Measurements from ENCODE around the gene GALNT14. TPM values are rescaled to one million over a fixed set of nuclear protein-coding genes. Genes with fewer than 3 reads are reported as not detected.

The GALNT14 gene
- total RNA-seq, 1 donor from 2014 or later, result 14.4 TPM

DNA sequence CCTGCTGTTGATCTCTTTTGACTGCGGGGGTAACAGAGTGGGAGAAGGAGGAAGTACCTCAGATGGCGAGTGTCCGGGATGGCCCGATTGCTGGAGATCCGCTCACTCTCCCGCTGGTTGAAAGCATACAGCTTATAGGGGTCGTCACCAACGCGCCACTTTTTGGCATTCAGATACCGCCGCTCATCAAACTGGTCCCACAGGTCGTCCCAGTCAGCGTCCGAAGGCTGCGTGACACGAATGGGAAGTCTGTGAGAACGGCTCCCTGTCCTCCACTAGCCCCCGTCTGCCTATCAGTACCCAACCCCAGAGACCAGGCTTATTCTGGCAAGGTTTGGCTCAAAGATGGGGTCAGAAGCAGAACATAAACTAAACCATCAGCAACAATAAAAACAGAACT, 145.5 kb downstream of the GALNT14 start:
- peaks cover 10% of the 10 kb centered on the region for H3K9me3 Mint-ChIP-seq (ENCODE audit: unreplicated experiment)
- H3K4me3 Mint-ChIP-seq (ENCODE audit: unreplicated experiment), result no peak overlapping the region
- H3K27ac Mint-ChIP-seq (ENCODE audit: unreplicated experiment), result no peak overlapping the region
- no peaks in the 10 kb centered on the region for H3K36me3 Mint-ChIP-seq (ENCODE audit: unreplicated experiment)
- no peaks in the 10 kb centered on the region for H3K27me3 Mint-ChIP-seq (ENCODE audit: unreplicated experiment)
- TF ChIP-seq, protein P1, sequence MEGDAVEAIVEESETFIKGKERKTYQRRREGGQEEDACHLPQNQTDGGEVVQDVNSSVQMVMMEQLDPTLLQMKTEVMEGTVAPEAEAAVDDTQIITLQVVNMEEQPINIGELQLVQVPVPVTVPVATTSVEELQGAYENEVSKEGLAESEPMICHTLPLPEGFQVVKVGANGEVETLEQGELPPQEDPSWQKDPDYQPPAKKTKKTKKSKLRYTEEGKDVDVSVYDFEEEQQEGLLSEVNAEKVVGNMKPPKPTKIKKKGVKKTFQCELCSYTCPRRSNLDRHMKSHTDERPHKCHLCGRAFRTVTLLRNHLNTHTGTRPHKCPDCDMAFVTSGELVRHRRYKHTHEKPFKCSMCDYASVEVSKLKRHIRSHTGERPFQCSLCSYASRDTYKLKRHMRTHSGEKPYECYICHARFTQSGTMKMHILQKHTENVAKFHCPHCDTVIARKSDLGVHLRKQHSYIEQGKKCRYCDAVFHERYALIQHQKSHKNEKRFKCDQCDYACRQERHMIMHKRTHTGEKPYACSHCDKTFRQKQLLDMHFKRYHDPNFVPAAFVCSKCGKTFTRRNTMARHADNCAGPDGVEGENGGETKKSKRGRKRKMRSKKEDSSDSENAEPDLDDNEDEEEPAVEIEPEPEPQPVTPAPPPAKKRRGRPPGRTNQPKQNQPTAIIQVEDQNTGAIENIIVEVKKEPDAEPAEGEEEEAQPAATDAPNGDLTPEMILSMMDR (IDR thresholded peaks at IDR 0.05; ENCODE audit: partially characterized antibody, unreplicated experiment), result no peak
- DNase-seq, result no peak
- peaks cover 33% of the 10 kb centered on the region for H3K4me1 Mint-ChIP-seq (ENCODE audit: low read depth, unreplicated experiment)

DNA sequence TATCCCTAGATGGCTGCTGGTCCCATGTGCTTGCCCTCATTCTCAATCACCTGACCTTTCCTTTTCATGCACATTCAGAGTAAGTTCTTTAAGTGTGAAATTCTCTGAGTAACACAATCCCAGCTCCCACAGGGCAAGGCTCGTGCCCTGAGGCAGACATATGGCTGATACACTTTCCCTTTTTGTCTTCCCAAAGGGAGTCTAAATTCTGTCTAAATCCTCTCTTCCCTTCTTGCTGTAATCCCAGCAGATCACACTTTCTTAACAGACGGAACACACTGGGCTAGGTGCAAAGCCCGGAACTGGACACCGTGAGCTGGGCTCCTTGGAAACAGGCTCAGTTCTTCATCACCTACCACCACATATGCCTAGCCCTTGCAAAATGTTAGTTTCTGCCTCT, 147.6 kb downstream of the GALNT14 start:
- Mint-ChIP-seq H3K4me3 (ENCODE audit: unreplicated experiment) (no peak overlapping the region), H3K4me1 (ENCODE audit: low read depth, unreplicated experiment) (peaks cover 41% of the 10 kb centered on the region), H3K9me3 (ENCODE audit: unreplicated experiment) (peaks cover 12% of the 10 kb centered on the region), H3K36me3 (ENCODE audit: unreplicated experiment) (no peaks in the 10 kb centered on the region), H3K27me3 (ENCODE audit: unreplicated experiment) (no peaks in the 10 kb centered on the region), H3K27ac (ENCODE audit: unreplicated experiment) (peak overlapping the region; percentile 85)
- DNase-seq, result peak; percentile 35
- TF ChIP-seq, protein P1 (IDR thresholded peaks at IDR 0.05; ENCODE audit: partially characterized antibody, unreplicated experiment), result no peak

DNA sequence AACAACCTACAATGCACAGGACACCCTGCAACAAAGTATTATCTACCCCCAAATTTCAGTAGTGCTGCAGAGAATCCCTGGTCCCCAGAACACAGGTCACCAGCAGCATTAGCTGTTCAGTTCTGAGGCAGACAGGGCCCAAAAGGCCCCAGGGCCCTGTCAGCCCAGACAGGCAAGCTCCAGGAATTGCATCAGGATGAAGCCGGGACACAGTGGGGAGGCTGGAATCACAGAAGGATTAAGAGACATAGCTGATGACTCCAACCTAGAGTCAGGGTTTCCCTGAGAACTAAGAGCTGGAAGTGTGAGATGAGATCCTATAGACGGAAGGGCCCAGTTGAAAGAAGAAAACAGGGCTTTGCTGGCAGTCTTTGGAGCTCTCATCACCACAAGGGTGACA, 148.1 kb downstream of the GALNT14 start:
- H3K27ac Mint-ChIP-seq (ENCODE audit: unreplicated experiment), result peak overlapping the region; percentile 8
- no peaks in the 10 kb centered on the region for H3K36me3 Mint-ChIP-seq (ENCODE audit: unreplicated experiment)
- TF ChIP-seq, protein P1 (IDR thresholded peaks at IDR 0.05; ENCODE audit: partially characterized antibody, unreplicated experiment), result no peak
- no peak overlapping the region for H3K4me3 Mint-ChIP-seq (ENCODE audit: unreplicated experiment)
- H3K4me1 Mint-ChIP-seq (ENCODE audit: low read depth, unreplicated experiment), result peaks cover 43% of the 10 kb centered on the region
- no peak for DNase-seq
- peaks cover 12% of the 10 kb centered on the region for H3K9me3 Mint-ChIP-seq (ENCODE audit: unreplicated experiment)
- H3K27me3 Mint-ChIP-seq (ENCODE audit: unreplicated experiment), result no peaks in the 10 kb centered on the region

DNA sequence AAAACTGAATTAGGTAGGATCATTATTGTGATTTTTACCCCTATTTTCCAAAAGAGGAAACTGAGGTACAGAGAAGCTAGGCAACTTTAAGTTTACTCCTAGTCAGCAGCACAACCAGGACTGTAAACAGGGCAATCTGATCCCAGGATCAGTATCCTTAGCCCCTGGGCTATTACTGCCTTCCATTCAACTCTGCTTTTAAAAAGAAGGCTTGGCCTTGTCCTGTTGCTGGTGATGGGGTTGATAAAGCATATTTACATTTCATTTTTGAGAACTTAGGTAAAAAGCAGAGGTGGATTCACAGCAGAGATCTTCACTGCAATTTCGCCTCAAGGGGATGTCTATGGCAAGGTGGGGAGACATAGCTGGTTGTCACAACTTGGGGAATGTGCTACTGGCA, 148.5 kb downstream of the GALNT14 start:
- Mint-ChIP-seq H3K9me3 (ENCODE audit: unreplicated experiment) (peaks cover 12% of the 10 kb centered on the region), H3K27ac (ENCODE audit: unreplicated experiment) (no peak overlapping the region), H3K4me3 (ENCODE audit: unreplicated experiment) (no peak overlapping the region), H3K27me3 (ENCODE audit: unreplicated experiment) (no peaks in the 10 kb centered on the region), H3K4me1 (ENCODE audit: low read depth, unreplicated experiment) (peaks cover 42% of the 10 kb centered on the region), H3K36me3 (ENCODE audit: unreplicated experiment) (no peaks in the 10 kb centered on the region)
- TF ChIP-seq, protein P1 (IDR thresholded peaks at IDR 0.05; ENCODE audit: partially characterized antibody, unreplicated experiment), result no peak
- DNase-seq, result no peak

DNA sequence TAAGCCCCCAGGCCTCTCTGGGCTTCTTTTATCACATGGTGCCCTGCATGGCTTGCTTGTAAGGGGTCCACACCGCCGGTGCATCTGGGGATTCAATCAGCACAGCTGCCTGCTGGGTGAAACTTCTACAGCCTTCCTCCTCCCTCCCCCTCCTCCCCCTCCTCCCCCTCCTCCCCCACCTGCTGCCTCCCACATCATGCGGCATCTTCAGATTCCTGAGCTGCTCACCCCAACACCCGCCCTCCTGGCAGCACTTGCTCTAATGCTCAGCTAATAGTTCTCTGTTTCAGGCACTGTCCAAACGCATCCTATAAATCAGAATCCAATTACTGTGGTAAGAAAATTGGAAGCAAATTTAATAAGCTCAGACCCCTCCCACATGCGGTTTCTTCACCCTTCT, 150.7 kb downstream of the GALNT14 start:
- peaks cover 11% of the 10 kb centered on the region for H3K9me3 Mint-ChIP-seq (ENCODE audit: unreplicated experiment)
- H3K27me3 Mint-ChIP-seq (ENCODE audit: unreplicated experiment), result no peaks in the 10 kb centered on the region
- TF ChIP-seq, protein P1 (IDR thresholded peaks at IDR 0.05; ENCODE audit: partially characterized antibody, unreplicated experiment), result no peak
- H3K36me3 Mint-ChIP-seq (ENCODE audit: unreplicated experiment), result no peaks in the 10 kb centered on the region
- H3K27ac Mint-ChIP-seq (ENCODE audit: unreplicated experiment), result no peak overlapping the region
- no peak for DNase-seq
- no peak overlapping the region for H3K4me3 Mint-ChIP-seq (ENCODE audit: unreplicated experiment)
- peaks cover 33% of the 10 kb centered on the region for H3K4me1 Mint-ChIP-seq (ENCODE audit: low read depth, unreplicated experiment)

Data from glutamatergic neuron (in vitro differentiated cells).